GM12873 (cell line): ENCODE results near the gene JUND.

Source experiments
- TF ChIP-seq, protein P1 (sequence below): IDR thresholded peaks from 2 replicates; pipeline ENCODE4 v1.5.1; 2012; ENCODE audit warnings: low read depth, mild to moderate bottlenecking, moderate library complexity, low read length, control low read depth; ENCODE audit not compliant: insufficient read depth; ENCODE audit errors: missing control alignments

The JUND gene

DNA sequence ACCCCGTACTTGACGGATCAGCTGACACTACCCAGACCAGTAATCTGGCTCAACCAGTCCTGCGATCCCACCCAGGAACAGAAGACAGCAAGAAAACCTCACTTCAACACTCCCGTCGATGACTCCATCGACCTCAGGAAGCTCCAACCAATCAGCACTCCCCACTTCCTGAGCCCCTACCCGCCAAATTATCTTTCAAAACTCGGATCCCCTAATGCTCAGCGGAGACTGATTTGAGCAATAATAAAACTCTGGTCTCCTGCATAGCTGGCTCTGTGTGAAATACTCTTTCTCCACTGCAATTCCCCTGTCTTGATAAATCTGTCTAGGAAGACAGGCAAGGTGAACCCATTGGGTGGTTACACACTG, 40.3 kb upstream of the JUND start:
- TF ChIP-seq, protein P1, sequence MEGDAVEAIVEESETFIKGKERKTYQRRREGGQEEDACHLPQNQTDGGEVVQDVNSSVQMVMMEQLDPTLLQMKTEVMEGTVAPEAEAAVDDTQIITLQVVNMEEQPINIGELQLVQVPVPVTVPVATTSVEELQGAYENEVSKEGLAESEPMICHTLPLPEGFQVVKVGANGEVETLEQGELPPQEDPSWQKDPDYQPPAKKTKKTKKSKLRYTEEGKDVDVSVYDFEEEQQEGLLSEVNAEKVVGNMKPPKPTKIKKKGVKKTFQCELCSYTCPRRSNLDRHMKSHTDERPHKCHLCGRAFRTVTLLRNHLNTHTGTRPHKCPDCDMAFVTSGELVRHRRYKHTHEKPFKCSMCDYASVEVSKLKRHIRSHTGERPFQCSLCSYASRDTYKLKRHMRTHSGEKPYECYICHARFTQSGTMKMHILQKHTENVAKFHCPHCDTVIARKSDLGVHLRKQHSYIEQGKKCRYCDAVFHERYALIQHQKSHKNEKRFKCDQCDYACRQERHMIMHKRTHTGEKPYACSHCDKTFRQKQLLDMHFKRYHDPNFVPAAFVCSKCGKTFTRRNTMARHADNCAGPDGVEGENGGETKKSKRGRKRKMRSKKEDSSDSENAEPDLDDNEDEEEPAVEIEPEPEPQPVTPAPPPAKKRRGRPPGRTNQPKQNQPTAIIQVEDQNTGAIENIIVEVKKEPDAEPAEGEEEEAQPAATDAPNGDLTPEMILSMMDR, result no peak

DNA sequence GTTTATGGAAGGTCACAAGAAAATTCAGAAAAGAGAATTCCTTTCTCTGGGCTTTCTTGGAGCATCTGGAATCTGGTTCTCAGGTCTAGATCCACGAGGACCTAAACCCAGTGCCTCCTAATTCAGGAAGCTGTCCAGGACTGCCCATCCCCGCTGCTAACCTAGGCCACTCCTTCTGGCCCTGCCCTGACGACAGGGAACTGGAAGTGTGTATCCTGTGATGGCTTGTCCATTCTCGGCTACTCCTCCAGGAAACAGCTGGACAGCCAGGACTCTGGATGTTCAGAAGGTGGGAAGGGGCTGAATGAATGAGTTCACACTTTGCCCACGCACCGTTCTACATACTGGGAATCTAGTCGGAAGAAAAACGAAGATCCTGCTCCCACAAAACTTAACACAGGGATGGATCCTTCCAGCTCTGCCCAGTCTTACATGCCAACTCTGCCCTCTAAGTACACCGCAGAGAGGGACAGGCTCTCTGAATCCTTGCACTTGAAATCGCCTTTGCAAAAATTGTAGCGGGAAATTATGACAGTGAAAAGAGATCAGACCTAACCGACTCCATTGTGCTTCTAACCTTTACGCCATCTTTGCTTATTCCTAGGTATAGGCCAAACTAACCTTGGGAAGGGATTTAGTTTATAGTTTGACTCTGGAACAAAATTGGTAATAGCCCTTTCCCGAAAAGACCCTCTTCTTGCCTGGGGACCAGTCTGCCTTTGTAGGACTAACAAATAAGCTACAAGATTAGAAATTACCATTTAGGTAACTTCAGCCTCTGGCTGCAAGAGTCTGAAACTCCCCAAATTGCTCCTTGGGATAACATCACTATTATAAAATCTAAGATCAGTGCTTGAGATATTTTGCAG, 39.7 kb upstream of the JUND start:
- TF ChIP-seq, protein P1, result no peak

DNA sequence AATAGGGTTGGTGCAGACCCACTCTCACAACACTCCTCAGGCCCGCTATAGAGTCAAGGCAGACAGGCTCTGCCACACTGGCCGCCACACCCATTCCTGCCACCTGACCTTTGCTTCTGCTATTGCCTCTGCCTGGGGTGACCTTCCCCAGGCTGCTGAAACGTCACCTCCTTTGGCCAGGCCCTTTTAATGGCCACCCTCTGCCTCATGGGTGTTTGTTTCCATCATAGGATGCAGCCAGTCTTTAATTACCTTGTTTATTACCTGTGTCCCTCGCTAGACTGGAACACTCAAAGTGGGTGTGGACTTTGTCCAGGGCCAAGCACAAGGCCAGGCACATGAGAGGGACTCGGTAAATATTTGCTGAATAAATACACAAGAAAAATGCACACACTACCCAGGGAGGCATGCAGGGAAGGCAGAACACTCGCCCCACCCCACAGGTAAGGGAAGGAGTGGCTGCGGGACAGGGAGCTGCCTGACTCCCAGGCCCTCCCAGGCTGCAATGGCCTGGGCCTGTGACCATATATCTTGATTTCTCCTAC, 38.2 kb upstream of the JUND start:
- TF ChIP-seq, protein P1, result no peak

DNA sequence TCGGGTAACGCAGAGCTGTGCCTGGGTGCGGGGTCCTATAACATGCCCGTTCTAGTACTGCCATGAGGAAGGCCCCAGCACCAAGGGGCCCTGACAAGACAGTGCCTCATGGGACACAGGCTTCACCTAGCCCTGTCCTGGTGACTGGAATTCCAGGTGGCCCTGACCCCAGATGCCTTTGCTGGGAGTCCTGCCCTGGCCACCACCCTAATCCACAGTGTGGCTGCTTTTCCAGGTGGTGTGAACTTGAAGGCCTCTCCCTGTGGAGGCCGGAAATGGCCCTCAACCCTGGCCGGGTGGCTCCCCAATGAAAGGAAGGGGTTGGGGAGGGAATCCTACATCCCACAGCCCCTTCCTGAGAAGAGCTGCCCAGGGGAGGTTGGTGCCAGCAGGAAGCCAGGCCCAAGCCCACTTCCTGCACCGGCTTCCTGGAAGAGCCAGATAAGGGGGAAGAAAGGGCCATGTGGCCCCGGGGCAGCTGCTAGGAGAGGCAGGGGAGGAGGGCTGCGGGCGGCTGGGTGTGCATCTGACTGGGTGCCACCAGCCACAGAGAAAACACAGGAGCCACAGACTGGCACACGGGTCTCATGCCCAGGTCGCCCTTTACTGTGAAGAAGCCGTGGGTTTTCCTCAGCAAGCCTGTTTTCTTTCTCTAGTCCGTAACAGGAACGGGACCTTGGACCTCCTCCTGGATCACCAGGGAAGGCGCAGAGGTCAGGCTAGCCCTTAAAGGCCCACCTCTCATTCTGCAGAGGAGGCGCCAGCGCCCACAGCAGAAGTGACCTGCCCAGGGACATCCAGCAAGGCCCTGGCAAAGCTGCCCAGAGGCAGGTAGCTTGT, 36.8 kb upstream of the JUND start:
- TF ChIP-seq, protein P1, result no peak

DNA sequence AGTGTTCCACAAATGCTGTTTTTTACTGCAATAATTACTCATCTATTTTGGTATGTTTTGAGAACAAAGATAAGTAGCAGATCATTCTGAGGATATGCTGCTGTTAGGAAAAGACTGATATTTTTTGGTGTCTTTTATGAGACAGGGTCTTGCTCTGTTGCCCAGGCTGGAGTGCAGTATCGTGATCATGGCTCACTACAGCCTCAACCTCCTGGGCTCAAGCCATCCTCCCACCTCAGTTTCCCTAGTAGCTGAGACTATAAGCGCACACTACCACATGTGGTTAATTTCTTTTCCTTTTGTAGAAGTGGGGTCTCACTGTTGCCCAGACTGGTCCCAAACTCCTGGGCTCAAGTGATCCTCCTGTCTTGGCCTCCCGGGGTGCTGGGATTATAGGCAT, 32.0 kb upstream of the JUND start:
- TF ChIP-seq, protein P1, result no peak

DNA sequence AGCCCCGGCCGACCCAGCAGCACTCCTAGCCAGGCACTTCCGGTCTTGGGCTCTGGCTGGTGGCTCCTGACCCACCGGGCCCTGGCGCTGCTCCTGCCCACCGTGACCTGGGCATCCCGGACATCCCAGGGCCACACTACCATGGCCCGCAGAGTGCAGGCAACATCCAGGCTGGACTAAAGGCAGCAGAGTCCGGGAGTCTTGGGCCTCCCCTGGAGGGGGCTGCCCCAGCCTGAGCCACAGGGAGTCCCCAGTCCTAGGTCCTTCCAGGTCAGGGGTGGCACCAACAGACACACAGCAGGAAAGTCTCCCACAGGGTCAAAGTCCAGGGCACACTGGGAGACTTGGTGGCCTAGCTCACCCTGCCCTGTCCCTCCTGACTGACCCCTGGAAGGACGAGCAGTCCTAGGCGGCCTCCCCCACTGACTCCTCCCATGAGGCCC, 30.7 kb upstream of the JUND start:
- TF ChIP-seq, protein P1, result no peak
